IPS DF 4.7 (cell line): ENCODE data around the gene HAND2.

ENCODE experiments used
- DNase-seq: peaks from one replicate; pipeline ENCODE4 v3.0.0-alpha.2; 2013; ENCODE audit warnings: low spot score; ENCODE audit errors: extremely low read depth

The HAND2 gene

GRCh38 chr4:173521467-173522159 is 8.4 kb downstream of the HAND2 start:
- DNase-seq, result no peak

GRCh38 chr4:173520921-173521466 is 9.0 kb downstream of the HAND2 start:
- no peak for DNase-seq

- DNase-seq, result no peak
These were observed 10.6 kb downstream of the HAND2 start for GRCh38 chr4:173519111-173520101.

DNA sequence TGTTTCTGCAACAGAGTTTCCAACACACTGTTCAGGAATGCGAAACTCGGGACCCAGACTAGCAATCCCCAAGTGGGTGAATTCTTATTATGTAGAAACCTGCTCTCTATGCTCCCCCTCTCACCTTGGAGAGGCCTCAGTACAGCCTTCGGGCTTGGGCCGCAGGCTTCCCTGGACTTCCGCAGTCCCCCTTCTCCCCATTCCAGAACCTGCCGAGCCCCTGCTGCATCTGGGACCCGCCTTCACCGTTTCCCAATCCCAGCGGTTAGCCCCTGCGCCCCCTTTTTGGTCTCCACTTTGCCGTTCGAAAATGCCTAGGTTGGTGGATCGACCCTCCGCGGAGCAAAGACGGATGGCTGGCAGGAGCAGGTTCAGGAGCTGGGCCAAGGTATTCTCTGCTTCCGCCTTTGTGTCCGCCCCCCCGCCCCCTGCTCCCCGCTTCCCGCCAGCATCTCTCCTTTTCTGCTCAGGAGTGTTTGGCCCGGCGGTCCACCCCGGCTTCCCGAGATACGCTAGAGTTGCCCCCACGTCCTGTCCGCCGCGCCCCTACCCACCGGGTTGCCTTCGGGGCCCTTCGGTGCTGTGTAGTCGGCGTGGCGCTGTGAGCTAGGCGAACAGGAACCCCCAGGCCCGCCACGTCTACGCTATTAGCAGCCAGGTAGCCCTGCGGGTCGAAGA is 11.5 kb downstream of the HAND2 start:
- DNase-seq, result no peak

GRCh38 chr4:173517781-173518424 is 12.1 kb downstream of the HAND2 start:
- no peak for DNase-seq

GRCh38 chr4:173516621-173517524 is 13.2 kb downstream of the HAND2 start:
- DNase-seq, result no peak

DNA sequence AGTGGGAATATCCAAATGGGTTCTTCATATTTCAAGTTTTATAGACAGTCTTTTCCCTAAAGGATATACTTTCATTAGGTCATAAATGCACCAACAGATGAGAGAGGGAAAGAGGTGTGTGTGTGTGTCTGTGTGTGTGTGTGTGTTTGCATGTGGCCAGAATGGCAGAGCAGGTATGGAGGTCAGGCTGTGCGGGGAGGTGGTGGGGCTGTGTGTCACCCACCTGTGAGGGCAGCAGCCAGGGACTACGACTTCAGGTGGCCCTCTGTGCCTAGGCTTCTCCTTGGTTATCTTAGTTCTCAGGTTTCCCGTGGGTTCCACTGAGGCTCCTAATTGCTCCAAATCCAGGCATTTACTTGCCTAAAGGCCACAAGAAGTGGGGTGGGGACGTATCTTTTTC is 14.6 kb downstream of the HAND2 start:
- no peak for DNase-seq

GRCh38 chr4:173514641-173515217 is 15.3 kb downstream of the HAND2 start:
- no peak for DNase-seq

- no peak for DNase-seq
These were observed 16.4 kb downstream of the HAND2 start for GRCh38 chr4:173513651-173514050.

DNA sequence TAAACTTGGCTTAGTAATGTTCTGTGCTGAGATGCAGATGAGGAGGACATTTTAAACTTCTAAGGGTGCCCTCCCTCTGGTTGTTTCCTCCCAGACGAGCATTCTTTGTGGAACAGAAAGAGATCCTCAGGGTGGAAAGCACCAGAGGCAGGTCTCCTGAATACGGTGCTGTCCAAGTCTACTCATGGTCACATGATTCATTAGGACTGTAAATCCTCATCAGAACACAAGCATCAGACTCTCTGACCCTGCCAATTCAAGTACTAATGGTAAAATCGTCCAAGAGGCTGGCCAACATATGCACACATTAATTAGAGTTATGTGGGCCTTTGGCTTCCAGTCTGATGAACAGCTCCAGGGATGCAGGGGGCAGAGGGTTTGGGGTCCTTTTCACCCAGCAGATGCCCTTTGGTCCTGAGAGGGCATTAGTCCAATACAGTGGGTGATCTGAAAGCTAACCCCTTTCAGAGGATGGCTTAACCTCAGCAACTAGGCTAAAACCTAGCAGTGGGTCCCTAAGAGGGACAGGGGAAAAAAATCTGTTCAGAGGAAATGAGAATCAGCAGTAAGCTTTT is 18.2 kb downstream of the HAND2 start:
- no peak for DNase-seq

DNA sequence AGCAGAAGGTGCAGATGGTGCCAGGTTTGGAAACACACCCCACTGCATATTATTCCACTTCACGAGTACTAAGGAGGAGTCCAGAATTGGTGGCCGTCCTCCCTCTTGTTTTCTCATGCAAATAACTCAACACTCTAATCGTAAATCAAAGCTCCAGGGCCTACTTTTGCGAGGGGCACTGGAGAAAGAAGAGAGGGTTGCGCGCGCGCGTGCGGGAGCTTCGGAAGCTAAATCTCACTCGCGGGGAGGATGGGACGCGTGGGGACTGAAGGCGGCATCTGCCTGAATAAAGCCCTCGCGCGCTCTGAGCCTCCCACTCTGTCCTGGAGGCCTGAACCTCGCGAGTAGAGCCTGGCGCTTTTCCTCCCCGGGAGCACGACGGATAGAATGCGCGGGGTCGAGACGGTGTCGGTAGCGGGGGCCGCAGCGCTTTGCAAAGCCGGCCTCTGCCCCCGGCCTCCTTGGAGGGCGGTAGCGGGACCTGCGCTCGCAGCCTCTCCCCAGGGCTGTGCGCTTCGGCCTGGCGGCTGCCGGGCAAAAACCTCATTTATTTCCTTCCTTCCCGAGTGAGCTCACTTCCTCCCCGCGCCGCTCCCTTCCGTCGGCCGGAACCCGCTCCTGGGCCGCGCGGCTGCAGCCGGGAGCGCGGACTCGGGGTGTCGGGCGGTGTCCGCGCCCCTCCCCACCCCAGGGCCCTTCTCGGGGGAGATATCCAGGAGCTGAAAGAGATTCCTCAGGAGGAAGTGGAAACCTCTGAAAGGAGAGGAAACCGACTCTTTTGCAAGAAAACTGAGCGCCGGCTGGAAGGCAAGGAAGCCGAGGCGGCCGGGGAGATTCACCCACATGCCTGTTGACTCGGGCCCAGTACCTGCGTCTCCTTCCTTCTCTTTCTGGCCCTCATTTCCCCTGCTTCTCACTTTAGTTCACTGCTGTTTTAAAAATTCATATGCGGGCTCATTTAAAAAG is 20.7 kb downstream of the HAND2 start:
- no peak for DNase-seq

GRCh38 chr4:173508386-173509035 is 21.5 kb downstream of the HAND2 start:
- no peak for DNase-seq

DNA sequence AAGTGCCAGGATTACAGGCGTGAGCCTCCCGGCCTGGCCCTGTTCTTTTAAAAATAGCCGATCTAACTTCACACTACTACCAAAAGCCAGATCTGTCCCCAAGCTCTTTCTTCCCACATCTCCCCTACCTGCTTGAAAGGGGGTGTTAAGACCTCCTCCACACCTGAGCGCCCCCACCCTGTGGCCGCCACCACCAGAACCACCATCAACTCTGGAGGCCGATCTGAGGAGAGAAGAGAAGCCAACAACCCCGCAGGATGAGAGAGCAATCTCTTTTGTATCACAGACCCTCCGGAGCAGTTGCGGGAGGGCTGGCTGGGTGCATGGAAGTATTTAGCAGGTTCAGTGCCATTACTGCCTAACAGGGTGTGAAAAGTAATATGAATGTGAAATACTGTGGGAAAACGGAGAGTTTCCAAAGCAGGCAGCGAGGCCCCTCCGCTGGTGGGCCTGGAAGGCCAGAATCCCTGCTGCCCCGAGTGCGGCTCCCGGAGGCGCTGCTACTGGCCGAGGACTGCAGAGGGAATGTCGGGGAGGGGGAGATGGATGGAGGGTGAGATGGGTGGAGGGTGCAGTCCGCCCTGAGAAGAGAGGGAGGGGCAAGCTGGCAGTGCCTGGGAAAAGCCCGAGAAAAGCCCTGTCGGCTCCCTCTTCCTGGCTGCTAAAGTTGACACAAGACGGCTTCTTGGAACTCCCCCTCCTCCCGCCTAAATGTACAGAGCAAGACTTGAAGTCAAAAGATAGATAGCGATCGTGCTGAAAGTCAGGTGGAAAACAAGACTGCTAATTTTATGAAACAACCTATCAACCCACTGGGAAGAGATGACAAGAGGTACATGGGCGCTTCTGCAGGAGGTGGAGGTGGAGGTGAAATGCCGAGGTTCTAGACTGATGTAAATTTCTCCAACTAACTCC is 22.3 kb downstream of the HAND2 start:
- no peak for DNase-seq

- no peak for DNase-seq
These were observed 23.3 kb downstream of the HAND2 start for GRCh38 chr4:173506597-173507211.

- DNase-seq, result no peak
These were observed 24.0 kb downstream of the HAND2 start for GRCh38 chr4:173505924-173506518.

DNA sequence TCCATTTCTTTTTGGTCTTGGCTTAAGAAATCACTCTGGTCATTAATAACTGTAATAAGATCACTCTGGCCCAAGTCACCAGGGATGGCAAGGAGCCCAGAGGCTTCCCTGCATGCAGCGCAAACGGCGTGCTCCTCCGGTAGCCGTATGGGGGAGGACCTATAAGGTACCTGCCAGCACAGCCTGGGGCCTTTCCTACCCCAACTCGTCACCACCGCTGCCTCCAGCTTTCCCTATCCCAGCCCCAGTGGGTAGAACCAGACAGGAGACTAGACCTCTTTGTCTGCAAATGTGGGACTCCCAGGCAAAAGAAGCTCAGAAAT is 25.9 kb downstream of the HAND2 start:
- no peak for DNase-seq
